Transverse colon (tissue), 4 donors: Measurements from ENCODE around the gene UPK1A. TPM values are rescaled to one million over a fixed set of nuclear protein-coding genes. Genes with fewer than 3 reads are reported as not detected.

Experiments
- DNase-seq: peaks from one replicate; pipeline ENCODE4 v3.0.0-alpha.2; 2019
- H3K27ac ChIP-seq, 4 donors: fragments of 200-600 bp; sonication (generic); 2 replicates each; pipeline ENCODE4 v1.5.1; 2016 to 2018; ENCODE audit warnings: inconsistent platforms in 4 of 4
- H3K27me3 ChIP-seq: fragments of 200-600 bp; sonication (generic); 2 replicates; pipeline ENCODE4 v1.5.1; 2017; ENCODE audit warnings: inconsistent platforms
- H3K36me3 ChIP-seq, 4 donors: fragments of 200-600 bp; sonication (generic); 2 replicates each; pipeline ENCODE4 v1.5.1; 2017 to 2019; ENCODE audit warnings: inconsistent platforms in 4 of 4
- H3K4me1 ChIP-seq, 4 donors: fragments of 200-600 bp; sonication (generic); 2 replicates each; pipeline ENCODE4 v1.5.1; 2017 to 2020; ENCODE audit warnings: inconsistent platforms in 4 of 4
- H3K4me3 ChIP-seq, 4 donors: fragments of 200-600 bp; sonication (generic); 1 replicate in 1 of 4; 2 replicates in 3 of 4; pipeline versions ENCODE4 v1.5.1 to v1.6.1; 2017 to 2019; ENCODE audit warnings: inconsistent platforms in 4 of 4
- H3K9me3 ChIP-seq, 2 donors: fragments of 200-600 bp; sonication (generic); 2 replicates each; pipeline ENCODE4 v1.5.1; 2017 to 2019; ENCODE audit warnings: inconsistent platforms in 2 of 2
- CTCF ChIP-seq, 5 experiments: fragments of 200-600 bp in 3 of 5; fragments of 450-650 bp in 2 of 5; sonication (generic) in 3 of 5; IDR thresholded peaks; 1 replicate in 2 of 5; 2 replicates in 3 of 5; pipeline ENCODE4 v1.5.1; 2016 to 2017; ENCODE audit warnings: antibody characterized with exemption in 5 of 5, inconsistent platforms in 3 of 5, mild to moderate bottlenecking in 2 of 5, moderate library complexity in 1 of 5
- EP300 ChIP-seq: sonication (generic); formaldehyde crosslinking; IDR thresholded peaks from one replicate; pipeline ENCODE4 v1.6.1; 2017; ENCODE audit warnings: antibody characterized with exemption, low read depth
- POLR2A ChIP-seq: fragments of 450-650 bp; IDR thresholded peaks from one replicate; pipeline ENCODE4 v1.6.1; 2016; ENCODE audit warnings: antibody characterized with exemption, mild to moderate bottlenecking, moderate library complexity
- POLR2AphosphoS5 ChIP-seq, 3 donors: sonication (generic); formaldehyde crosslinking; IDR thresholded peaks; one replicate each; pipeline ENCODE4 v1.6.1; 2016; ENCODE audit warnings: antibody characterized with exemption in 3 of 3
- WGBS, 2 donors: methylation state at CpG; one replicate each; pipeline ENCODE4 v1.1.5; 2018; ENCODE audit warnings: low coverage in 1 of 2; 5-methylcytosine and 5-hydroxymethylcytosine counted together
- in situ Hi-C, 4 donors: fragments of 200-750 bp; cut with MboI; loops; one replicate each; pipeline versions ENCODE4 v1.15.0 to v1.15.1; 2017; ENCODE audit warnings: low sequenced_read_pairs in 3 of 4, low pct_ligation_motif_present in 1 of 4, low pct_unique_long_range_greater_than_20kb in 1 of 4
- intact Hi-C: fragments of 100-400 bp; cut with DNase I; formaldehyde crosslinking; loops from one replicate; pipeline ENCODE4 v1.15.1; 2023; ENCODE audit warnings: low total_unique reads
- total RNA-seq, 4 donors: library from RNA; depleted of rRNA; stranded (reverse); fragments of >200 nt; gene quantifications; one replicate each; pipeline ENCODE4 v1.1.0, GENCODE V29; 2016

The UPK1A gene
- total RNA-seq, 4 donors from 2014 or later: not detected

- in situ Hi-C loops: no loop called here
- 95% methylated on average over 12 of the region's 12 CpGs; no CpG with 5 or more reads in 1 of the 2 donors for WGBS, 2 donors
- peaks cover 0 to 75% (median 37%) of the 10 kb centered on the region in 4 donors for H3K36me3 ChIP-seq
These were observed 58.2 kb downstream of the UPK1A start for GRCh38 chr19:35724560-35724959.

GRCh38 chr19:35725216-35725861 is 59.0 kb downstream of the UPK1A start:
- Histone ChIP-seq H3K4me3 (no peak overlapping the region), H3K36me3 (peaks cover 0 to 83% (median 43%) of the 10 kb centered on the region in 4 donors)
- 93% methylated on average over 21 of the region's 23 CpGs; no CpG with 5 or more reads in 1 of the 2 donors for WGBS, 2 donors

More at GRCh38 chr19:35724560-35724959, 58.2 kb downstream of the UPK1A start:
- Histone ChIP-seq H3K27me3 (no peaks in the 10 kb centered on the region), H3K27ac (no peak overlapping the region), H3K4me3 (no peak overlapping the region), H3K9me3 (no peaks in the 10 kb centered on the region), H3K4me1 (peaks cover 0 to 4% (median 2%) of the 10 kb centered on the region in 4 donors)
- intact Hi-C loops: no loop called here
- no peak for DNase-seq
- TF ChIP-seq POLR2AphosphoS5 (IDR thresholded peaks at IDR 0.05): no peak
- no peak for TF ChIP-seq CTCF (IDR thresholded peaks at IDR 0.05)
- TF ChIP-seq EP300: no peak
- no peak for TF ChIP-seq POLR2A

GRCh38 chr19:35727053-35727955 is 61.0 kb downstream of the UPK1A start:
- H3K27ac ChIP-seq: no peak overlapping the region
- in situ Hi-C loops: no loop called here
- H3K4me3 ChIP-seq: no peak overlapping the region
- no peaks in the 10 kb centered on the region for H3K9me3 ChIP-seq
- WGBS, 2 donors: 93% methylated on average over 17 of the region's 25 CpGs; no CpG with 5 or more reads in 1 of the 2 donors
- peaks cover 0 to 91% (median 48%) of the 10 kb centered on the region in 4 donors for H3K36me3 ChIP-seq
- TF ChIP-seq CTCF (IDR thresholded peaks at IDR 0.05) (no peak), POLR2A (no peak)
- no peak for DNase-seq
- H3K4me1 ChIP-seq: no peaks in the 10 kb centered on the region
- no peaks in the 10 kb centered on the region for H3K27me3 ChIP-seq
- intact Hi-C loops: no loop called here

More at GRCh38 chr19:35725216-35725861, 59.0 kb downstream of the UPK1A start:
- in situ Hi-C loops: no loop called here
- Histone ChIP-seq H3K9me3 (no peaks in the 10 kb centered on the region), H3K4me1 (no peaks in the 10 kb centered on the region), H3K27me3 (no peaks in the 10 kb centered on the region), H3K27ac (no peak overlapping the region)
- DNase-seq: no peak
- intact Hi-C loops: no loop called here
- TF ChIP-seq POLR2A (no peak), CTCF (IDR thresholded peaks at IDR 0.05) (no peak), POLR2AphosphoS5 (IDR thresholded peaks at IDR 0.05) (no peak), EP300 (no peak)

Other genes with a start within 250 kb of the UPK1A start
- gene FFAR2, start 218.3 kb upstream of the UPK1A start, total RNA-seq: 1 to 10 TPM in 1 of 4 donors, under 1 TPM in 1, not detected in 2; 0.32 to 2.2 TPM
- not detected for gene KRTDAP, start 176.1 kb upstream of the UPK1A start, total RNA-seq
- 10 to 100 TPM in 2 of 4 donors, 1 to 10 TPM in 2; 2.7 to 18.1 (median 10.0) TPM for gene DMKN, start 152.9 kb upstream of the UPK1A start, total RNA-seq
- gene SBSN, start 138.2 kb upstream of the UPK1A start, total RNA-seq: not detected
- not detected for gene GAPDHS, start 133.1 kb upstream of the UPK1A start, total RNA-seq
- gene TMEM147, start 120.9 kb upstream of the UPK1A start, total RNA-seq: 10 to 100 TPM; 29.5 to 77.0 (median 54.0) TPM
- gene ATP4A, start 102.9 kb upstream of the UPK1A start, total RNA-seq: not detected
- gene PMIS2, start 80.3 kb upstream of the UPK1A start, total RNA-seq: not detected
- gene HAUS5, start 53.8 kb upstream of the UPK1A start, total RNA-seq: 1 to 10 TPM; 3.7 to 6.6 (median 5.2) TPM
- gene RBM42, start 37.5 kb upstream of the UPK1A start, total RNA-seq: 100 to 1,000 TPM in 1 of 4 donors, 10 to 100 TPM in 3; 53.1 to 107 (median 62.5) TPM
- 10 to 100 TPM in 1 of 4 donors, 1 to 10 TPM in 2, not detected in 1; 1.1 to 35.2 (median 3.5) TPM for gene ETV2, start 24.8 kb upstream of the UPK1A start, total RNA-seq
- gene COX6B1, start 18.2 kb upstream of the UPK1A start, total RNA-seq: 1,000 to 10,000 TPM in 1 of 4 donors, 100 to 1,000 TPM in 3; 368 to 1,320 (median 628) TPM
- gene ZBTB32, start 38.0 kb downstream of the UPK1A start, total RNA-seq: not detected
- 10 to 100 TPM; 31.8 to 63.9 (median 50.7) TPM for gene KMT2B, start 51.5 kb downstream of the UPK1A start, total RNA-seq
- gene IGFLR1, start 75.9 kb downstream of the UPK1A start, total RNA-seq: 1 to 10 TPM in 3 of 4 donors, under 1 TPM in 1; 0.40 to 7.3 (median 6.0) TPM
- gene U2AF1L4, start 78.9 kb downstream of the UPK1A start, total RNA-seq: 100 to 1,000 TPM in 1 of 4 donors, 10 to 100 TPM in 3; 34.8 to 122 (median 44.9) TPM
- 10 to 100 TPM in 3 of 4 donors, 1 to 10 TPM in 1; 6.6 to 80.0 (median 56.8) TPM for gene PSENEN, start 79.1 kb downstream of the UPK1A start, total RNA-seq
- gene LIN37, start 82.1 kb downstream of the UPK1A start, total RNA-seq: 10 to 100 TPM; 10.5 to 41.1 (median 15.8) TPM
- 100 to 1,000 TPM in 1 of 4 donors, 10 to 100 TPM in 3; 22.3 to 185 (median 43.9) TPM for gene HSPB6, start 90.5 kb downstream of the UPK1A start, total RNA-seq
- gene PROSER3, start 91.7 kb downstream of the UPK1A start, total RNA-seq: 10 to 100 TPM in 2 of 4 donors, 1 to 10 TPM in 2; 9.2 to 42.8 (median 24.6) TPM
- 10 to 100 TPM in 2 of 4 donors, 1 to 10 TPM in 2; 6.7 to 70.3 (median 17.2) TPM for gene ARHGAP33, start 109.0 kb downstream of the UPK1A start, total RNA-seq
- gene PRODH2, start 146.3 kb downstream of the UPK1A start, total RNA-seq: not detected
- not detected for gene NPHS1, start 186.0 kb downstream of the UPK1A start, total RNA-seq
- not detected for gene KIRREL2, start 190.4 kb downstream of the UPK1A start, total RNA-seq
- 10 to 100 TPM in 1 of 4 donors, 1 to 10 TPM in 2, under 1 TPM in 1; 1.00 to 10.5 (median 4.5) TPM for gene APLP1, start 202.1 kb downstream of the UPK1A start, total RNA-seq
- gene NFKBID, start 234.0 kb downstream of the UPK1A start, total RNA-seq: 10 to 100 TPM in 3 of 4 donors, 1 to 10 TPM in 1; 7.5 to 29.5 (median 13.1) TPM
- gene HCST, start 236.0 kb downstream of the UPK1A start, total RNA-seq: 1 to 10 TPM in 1 of 4 donors, not detected in 3; 9.4 TPM
- gene TYROBP, start 241.8 kb downstream of the UPK1A start, total RNA-seq: 10 to 100 TPM; 25.6 to 81.5 (median 52.2) TPM